Activated CD4-positive, alpha-beta memory T cell treated with anti-CD3 and anti-CD28 coated beads, Interleukin-2, amount 10 ng/mL, durations not matched to agents 7 days and 5 days (primary cell): ENCODE data around the gene LTA. TPM values are rescaled to one million over a fixed set of nuclear protein-coding genes. Genes with fewer than 3 reads are reported as not detected.

Experiments used
- CTCF ChIA-PET: fragments of 350-600 bp; sonication (Branson Sonifier 250); formaldehyde crosslinking; loops from one replicate; lab custom pipeline; 2021; ENCODE audit warnings: antibody characterized with exemption, inconsistent platforms; lab: Charles Lee
- POLR2A ChIA-PET: fragments of 350-600 bp; sonication (Branson Sonifier 250); formaldehyde crosslinking; loops from one replicate; lab custom pipeline; 2021; ENCODE audit warnings: antibody characterized with exemption; lab: Charles Lee
- DNase-seq: peaks from one replicate; pipeline ENCODE4 v3.0.0-alpha.2; 2020
- H3K27ac Mint-ChIP-seq: one replicate; pipeline ENCODE4 v1.8.0; 2021; ENCODE audit warnings: mild to moderate bottlenecking, mixed read lengths
- H3K27me3 Mint-ChIP-seq: one replicate; pipeline ENCODE4 v1.8.0; 2021; ENCODE audit warnings: mixed read lengths
- H3K36me3 Mint-ChIP-seq: one replicate; pipeline ENCODE4 v1.8.0; 2021; ENCODE audit warnings: low read depth, mixed read lengths
- H3K4me1 Mint-ChIP-seq: one replicate; pipeline ENCODE4 v1.8.0; 2021; ENCODE audit warnings: mixed read lengths
- H3K4me3 Mint-ChIP-seq: one replicate; pipeline ENCODE4 v1.8.0; 2021; ENCODE audit warnings: mild to moderate bottlenecking, mixed read lengths
- H3K9me3 Mint-ChIP-seq: one replicate; pipeline ENCODE4 v1.8.0; 2021; ENCODE audit warnings: mixed read lengths
- total RNA-seq, 2 experiments: library from RNA; stranded (reverse); gene quantifications; one replicate each; pipeline ENCODE4 v1.2.3, GENCODE V29; 2021

Gene LTA
- total RNA-seq, 2 experiments from 2014 or later: 37.2 to 38.4 TPM

- H3K4me1 Mint-ChIP-seq: peaks cover 45% of the 10 kb centered on the region
- H3K36me3 Mint-ChIP-seq: peaks cover 72% of the 10 kb centered on the region
- no peaks in the 10 kb centered on the region for H3K9me3 Mint-ChIP-seq
- H3K27me3 Mint-ChIP-seq: no peaks in the 10 kb centered on the region
- no peak overlapping the region for H3K4me3 Mint-ChIP-seq
- no peak overlapping the region for H3K27ac Mint-ChIP-seq
- POLR2A ChIA-PET: interaction anchor here (1.0 to 2.3 kb wide), 4 partner anchors 8 to 170 kb away, joined by 3 to 18 read pairs (median 4); partner anchors contain the start of genes ABHD16A and DDX39B
- CTCF ChIA-PET: interaction anchor here (0.8 to 1.6 kb wide), 3 partner anchors 38 to 90 kb away, joined by 3 to 5 read pairs (median 5); no protein-coding TSS in a partner anchor
- no peak for DNase-seq
Measured at GRCh38 chr6:31532644-31533454, 39.2 kb upstream of the LTA start.

DNA sequence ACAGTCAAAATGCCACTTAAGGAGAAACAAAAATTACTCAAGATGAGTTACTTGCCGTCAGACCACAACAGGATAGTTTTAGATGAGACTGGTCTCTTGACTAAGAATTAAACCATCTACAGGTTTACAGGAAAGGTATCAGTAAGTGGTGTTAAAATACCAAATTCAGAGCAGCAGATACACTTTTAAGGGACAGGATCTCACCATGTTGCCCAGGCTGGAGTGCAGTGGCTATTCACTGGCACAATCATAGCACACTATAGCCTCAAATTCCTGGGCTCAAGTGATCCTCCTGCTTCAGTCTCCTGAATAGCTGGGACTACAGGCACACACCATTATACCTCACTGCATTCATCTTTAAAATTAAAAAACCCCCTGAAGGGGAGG is 38.6 kb upstream of the LTA start:
- Mint-ChIP-seq H3K27me3 (no peaks in the 10 kb centered on the region), H3K36me3 (peaks cover 76% of the 10 kb centered on the region), H3K4me3 (no peak overlapping the region), H3K27ac (no peak overlapping the region), H3K4me1 (peaks cover 48% of the 10 kb centered on the region), H3K9me3 (no peaks in the 10 kb centered on the region)
- DNase-seq: no peak
- POLR2A ChIA-PET: interaction anchor here (1.0 to 1.4 kb wide), 3 partner anchors 8 to 169 kb away, joined by 3 to 4 read pairs (median 3); partner anchors contain the start of gene ABHD16A
- CTCF ChIA-PET: no interaction called here

GRCh38 chr6:31534011-31534410 is 38.1 kb upstream of the LTA start:
- ChIA-PET POLR2A (interaction anchor here (1.0 to 1.7 kb wide), 4 partner anchors 9 to 169 kb away, joined by 3 to 5 read pairs (median 4); partner anchors contain the start of gene ABHD16A), CTCF (no interaction called here)
- no peaks in the 10 kb centered on the region for H3K9me3 Mint-ChIP-seq
- no peak overlapping the region for H3K4me3 Mint-ChIP-seq
- peaks cover 82% of the 10 kb centered on the region for H3K36me3 Mint-ChIP-seq
- H3K4me1 Mint-ChIP-seq: peaks cover 53% of the 10 kb centered on the region
- no peak overlapping the region for H3K27ac Mint-ChIP-seq
- H3K27me3 Mint-ChIP-seq: no peaks in the 10 kb centered on the region
- no peak for DNase-seq

DNA sequence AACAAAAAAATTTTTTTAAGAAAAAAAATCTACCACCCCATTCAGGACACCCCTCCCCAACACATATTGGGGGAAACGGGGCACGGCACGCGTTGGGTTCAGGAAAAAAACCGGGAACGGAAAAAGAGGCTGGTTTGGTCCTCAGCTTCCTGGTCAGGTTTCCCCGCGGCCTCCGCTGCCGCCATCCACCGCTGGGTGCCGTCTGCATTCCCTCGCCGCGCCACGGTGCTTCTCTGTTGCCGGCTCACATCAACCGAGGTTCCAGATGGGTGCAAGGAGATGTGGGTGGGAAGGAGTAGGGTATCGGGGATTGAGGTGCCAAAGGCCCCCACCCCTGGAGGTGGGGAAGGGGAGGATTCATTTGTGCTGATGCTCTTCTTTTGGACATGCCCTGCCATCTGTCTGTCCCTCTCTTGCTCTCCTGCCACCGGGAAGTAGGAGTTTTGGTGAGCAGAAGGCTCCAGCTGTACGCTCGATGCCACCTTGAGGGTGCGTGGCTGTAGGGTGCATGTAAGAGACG is 37.5 kb upstream of the LTA start:
- Mint-ChIP-seq H3K27me3 (no peaks in the 10 kb centered on the region), H3K4me1 (peaks cover 59% of the 10 kb centered on the region), H3K27ac (no peak overlapping the region), H3K36me3 (peaks cover 86% of the 10 kb centered on the region), H3K9me3 (no peaks in the 10 kb centered on the region), H3K4me3 (no peak overlapping the region)
- CTCF ChIA-PET: no interaction called here
- no peak for DNase-seq
- POLR2A ChIA-PET: interaction anchor here (1.0 to 1.7 kb wide), 3 partner anchors 9 to 168 kb away, joined by 3 to 5 read pairs (median 3); partner anchors contain the start of gene ABHD16A

DNA sequence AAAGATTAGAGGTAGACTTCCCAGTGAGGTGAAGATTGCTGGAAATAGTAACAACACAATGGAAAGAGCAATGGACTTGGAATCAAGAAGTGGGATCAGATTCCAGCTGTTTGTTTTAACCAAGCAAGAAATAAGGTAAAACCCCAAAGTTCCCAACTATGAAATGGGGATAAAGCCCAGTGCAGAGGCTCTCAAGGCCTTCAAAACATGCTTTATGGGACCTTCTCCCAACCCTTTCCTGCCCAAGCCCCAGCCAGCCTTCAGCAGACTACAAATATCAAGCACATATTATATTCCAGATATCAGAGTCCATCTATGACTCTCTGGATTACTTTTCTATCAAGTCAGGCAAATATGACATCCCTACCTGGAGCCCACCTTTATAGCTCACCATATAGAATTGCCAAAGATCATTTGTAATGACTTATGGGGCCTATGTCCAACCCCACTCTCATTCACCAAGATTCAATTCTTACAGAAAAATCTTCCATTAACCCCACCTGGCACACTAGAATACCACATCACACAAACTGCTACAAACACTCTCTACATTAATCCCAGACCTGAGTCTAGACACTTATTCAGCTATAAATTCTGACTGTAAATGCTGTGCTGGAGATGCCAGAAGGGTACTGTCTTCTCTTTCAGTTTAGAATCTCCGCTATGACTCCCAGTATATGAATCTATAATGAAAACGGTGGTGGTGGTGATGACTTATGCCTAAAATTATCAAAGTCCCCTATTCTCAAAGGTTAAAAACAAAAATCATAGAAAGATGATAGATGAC is 36.4 kb upstream of the LTA start:
- ChIA-PET POLR2A (interaction anchor here (1.0 to 1.7 kb wide), 4 partner anchors 39 to 117 kb away, joined by 3 to 5 read pairs (median 4); partner anchors contain the start of gene BAG6), CTCF (interaction anchor here (0.7 to 1.3 kb wide), 3 partner anchors 11 to 62 kb away, joined by 3 to 4 read pairs (median 3); no protein-coding TSS in a partner anchor)
- no peak overlapping the region for H3K27ac Mint-ChIP-seq
- H3K4me3 Mint-ChIP-seq: no peak overlapping the region
- H3K27me3 Mint-ChIP-seq: no peaks in the 10 kb centered on the region
- peaks cover 86% of the 10 kb centered on the region for H3K36me3 Mint-ChIP-seq
- H3K9me3 Mint-ChIP-seq: no peaks in the 10 kb centered on the region
- H3K4me1 Mint-ChIP-seq: peaks cover 65% of the 10 kb centered on the region
- no peak for DNase-seq

DNA sequence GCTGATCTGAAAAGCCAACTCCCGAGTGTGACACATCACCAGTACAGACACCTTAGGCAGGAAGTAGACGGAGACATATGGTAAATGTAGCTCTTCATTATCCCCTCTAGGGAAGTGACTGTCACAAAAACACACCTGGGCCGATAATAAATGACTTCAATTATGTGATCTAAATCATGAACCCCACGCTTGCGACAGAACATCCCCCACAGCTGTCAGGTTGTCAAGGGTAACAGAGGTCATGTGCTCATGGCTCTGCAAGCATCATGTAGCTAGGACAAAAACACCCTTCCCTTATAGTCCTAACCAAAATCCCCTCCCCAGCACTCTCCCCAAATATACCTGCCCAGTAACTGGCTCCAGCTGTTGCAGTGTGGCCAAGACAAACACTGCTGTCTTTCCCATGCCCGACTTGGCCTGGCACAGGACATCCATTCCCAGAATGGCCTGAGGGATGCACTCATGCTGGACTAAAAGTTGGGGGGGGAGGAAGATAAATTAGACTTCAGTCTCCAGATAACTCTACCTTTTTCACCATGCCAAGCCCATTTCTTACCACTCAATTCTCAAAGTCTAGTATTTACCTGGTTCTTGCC is 33.2 kb upstream of the LTA start:
- H3K9me3 Mint-ChIP-seq: no peaks in the 10 kb centered on the region
- peak overlapping the region; percentile 89 for H3K4me3 Mint-ChIP-seq
- peak overlapping the region; percentile 22 for H3K27ac Mint-ChIP-seq
- CTCF ChIA-PET: interaction anchor here (1.2 to 24.6 kb wide), 4 partner anchors 43 to 138 kb away, joined by 3 to 751 read pairs (median 206); partner anchors contain the start of genes LST1, LTB, NCR3 and TNF
- no peak for DNase-seq
- POLR2A ChIA-PET: interaction anchor here (0.6 to 7.3 kb wide), 8 partner anchors 9 to 420 kb away, joined by 3 to 164 read pairs (median 3); partner anchors contain the start of genes LTB, MICB, NCR3 and NELFE
- H3K4me1 Mint-ChIP-seq: peaks cover 64% of the 10 kb centered on the region
- H3K27me3 Mint-ChIP-seq: no peaks in the 10 kb centered on the region
- H3K36me3 Mint-ChIP-seq: peaks cover 67% of the 10 kb centered on the region

DNA sequence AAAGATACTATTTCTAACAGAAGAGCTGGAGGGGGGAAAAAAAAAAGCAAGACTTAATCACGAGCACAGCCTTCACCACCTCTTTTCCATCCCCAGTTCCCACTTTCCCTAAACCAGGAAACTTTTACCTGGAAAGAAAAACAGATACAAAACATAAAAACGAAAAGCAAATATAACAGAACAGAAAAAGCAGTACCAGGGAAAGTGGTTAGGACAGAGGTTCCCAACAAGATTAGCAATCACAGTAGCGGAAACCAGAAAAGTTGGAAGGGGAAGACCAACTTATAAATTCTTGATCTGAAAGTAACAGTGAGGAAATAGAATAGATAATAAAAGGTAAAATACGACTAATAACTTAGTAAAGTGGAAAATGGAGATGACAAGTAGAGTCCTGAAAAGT is 31.4 kb upstream of the LTA start:
- peaks cover 50% of the 10 kb centered on the region for H3K36me3 Mint-ChIP-seq
- POLR2A ChIA-PET: interaction anchor here (0.9 to 7.3 kb wide), 30 partner anchors 9 to 357 kb away, joined by 3 to 164 read pairs (median 8); partner anchors contain the start of genes ABHD16A, BAG6, CLIC1 and CSNK2B

DNA sequence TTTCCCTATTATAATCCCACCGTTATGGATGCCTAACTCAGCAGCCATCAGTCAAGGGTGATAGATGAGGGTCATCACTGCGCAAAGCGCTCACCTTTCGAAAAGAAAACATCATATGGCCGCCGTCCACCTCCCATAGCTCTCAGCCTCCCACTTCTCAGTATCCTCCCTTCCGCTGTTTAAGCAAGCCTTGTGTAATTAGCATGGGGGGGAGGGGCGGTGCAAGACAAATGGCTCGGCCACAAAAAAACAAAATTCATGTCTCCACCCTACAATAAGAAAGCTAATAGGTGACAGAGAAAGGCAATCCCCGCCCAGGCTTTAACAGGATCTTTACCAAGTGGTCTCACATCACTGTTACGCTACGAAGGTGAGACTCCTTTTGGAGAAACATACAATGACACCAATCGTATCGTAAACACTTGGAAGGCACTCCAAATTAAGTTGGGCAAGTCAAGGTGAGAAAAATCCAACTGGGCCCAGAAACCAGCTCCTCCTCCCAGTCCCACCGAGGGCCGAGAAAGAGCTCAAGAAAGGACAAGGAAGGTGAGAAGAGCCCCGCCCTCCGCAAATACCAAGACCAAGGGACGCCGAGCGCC is 30.9 kb upstream of the LTA start:
- peak; percentile 77 for DNase-seq
- peak overlapping the region; percentile 89 for H3K4me3 Mint-ChIP-seq

More for the DNA sequence above, 31.4 kb upstream of the LTA start:
- Mint-ChIP-seq H3K27ac (peak overlapping the region; percentile 78), H3K9me3 (no peaks in the 10 kb centered on the region), H3K4me3 (peak overlapping the region; percentile 89), H3K4me1 (peaks cover 53% of the 10 kb centered on the region), H3K27me3 (no peaks in the 10 kb centered on the region)
- CTCF ChIA-PET: interaction anchor here (1.4 to 24.6 kb wide), 7 partner anchors 11 to 419 kb away, joined by 3 to 751 read pairs (median 19); partner anchors contain the start of genes LST1, LTB, MICB and NCR3
- DNase-seq: no peak

GRCh38 chr6:31541658-31542521 is 30.2 kb upstream of the LTA start, which contains the start of gene DDX39B:
Gene DDX39B (minus strand): TSS chr6:31542003. CDS start chr6:31540532, 1,471 bp downstream.
- H3K36me3 Mint-ChIP-seq: peaks cover 39% of the 10 kb centered on the region
- POLR2A ChIA-PET: interaction anchor here (0.6 to 7.3 kb wide), 52 partner anchors 9 to 1430 kb away, joined by 3 to 164 read pairs (median 6); partner anchors contain the start of genes ABHD16A, BAG6, C6orf47 and CLIC1
- H3K4me1 Mint-ChIP-seq: peaks cover 52% of the 10 kb centered on the region

More for the DNA sequence above, 30.9 kb upstream of the LTA start:
- Mint-ChIP-seq H3K27ac (peak overlapping the region; percentile 75), H3K4me1 (peaks cover 52% of the 10 kb centered on the region), H3K9me3 (no peaks in the 10 kb centered on the region), H3K36me3 (peaks cover 45% of the 10 kb centered on the region), H3K27me3 (no peaks in the 10 kb centered on the region)
- ChIA-PET CTCF (interaction anchor here (0.8 to 24.6 kb wide), 18 partner anchors 10 to 418 kb away, joined by 3 to 751 read pairs (median 4); partner anchors contain the start of genes BAG6, HSPA1A, HSPA1B and HSPA1L), POLR2A (interaction anchor here (0.8 to 7.3 kb wide), 47 partner anchors 9 to 1431 kb away, joined by 3 to 164 read pairs (median 6); partner anchors contain the start of genes ABHD16A, BAG6, C6orf47 and CLIC1)

GRCh38 chr6:31543639-31544038 is 28.4 kb upstream of the LTA start:
- ChIA-PET POLR2A (interaction anchor here (1.2 to 7.3 kb wide), 7 partner anchors 16 to 283 kb away, joined by 3 to 162 read pairs (median 7); partner anchors contain the start of genes LTB and TNF), CTCF (interaction anchor here (1.0 to 24.6 kb wide), 4 partner anchors 8 to 117 kb away, joined by 3 to 751 read pairs (median 210); partner anchors contain the start of genes C6orf47, LST1, LTB and NCR3)
- Mint-ChIP-seq H3K27me3 (no peaks in the 10 kb centered on the region), H3K4me3 (no peak overlapping the region), H3K4me1 (peaks cover 58% of the 10 kb centered on the region), H3K27ac (no peak overlapping the region), H3K36me3 (peaks cover 29% of the 10 kb centered on the region), H3K9me3 (no peaks in the 10 kb centered on the region)
- no peak for DNase-seq

More at GRCh38 chr6:31541658-31542521, 30.2 kb upstream of the LTA start, which contains the start of gene DDX39B:
- Mint-ChIP-seq H3K27me3 (no peaks in the 10 kb centered on the region), H3K27ac (peak within 1 kb of the TSS; percentile 75), H3K9me3 (no peaks in the 10 kb centered on the region), H3K4me3 (peak within 1 kb of the TSS; percentile 89)
- CTCF ChIA-PET: interaction anchor here (0.8 to 24.6 kb wide), 19 partner anchors 9 to 417 kb away, joined by 3 to 751 read pairs (median 4); partner anchors contain the start of genes BAG6, HSPA1A, HSPA1B and HSPA1L
- DNase-seq: peak; percentile 94
